Karpas-422 (cell line): Measurements from ENCODE around the gene HES5. TPM values are rescaled to one million over a fixed set of nuclear protein-coding genes. Genes with fewer than 3 reads are reported as not detected.
A peak's percentile ranks its signal among the peaks of the same experiment; 100 is the strongest.
"Not testable (repeated sequence)": the region's sequence is repeated elsewhere in the genome, so short reads cannot be mapped to it uniquely, and the experiment has no call there.

ENCODE experiments used
- DNase-seq: peaks from one replicate; pipeline ENCODE4 v3.0.0-alpha.2; 2015
- H2AFZ ChIP-seq: fragments of 200-600 bp; sonication (generic); 2 replicates; pipeline ENCODE4 v1.6.1; 2014; ENCODE audit warnings: antibody characterized with exemption, low read length, mixed read lengths
- H3K27ac ChIP-seq: fragments of 200-600 bp; sonication (generic); 2 replicates; pipeline ENCODE4 v1.5.1; 2014; ENCODE audit warnings: mild to moderate bottlenecking, low read length, moderate library complexity
- H3K27me3 ChIP-seq: fragments of 200-600 bp; sonication (generic); 2 replicates; pipeline ENCODE4 v1.6.1; 2014; ENCODE audit warnings: low read length, mixed read lengths
- H3K36me3 ChIP-seq: fragments of 200-600 bp; sonication (generic); 2 replicates; pipeline ENCODE4 v1.6.1; 2014; ENCODE audit warnings: low read length, mixed read lengths; ENCODE audit not compliant: insufficient read depth
- H3K4me1 ChIP-seq: fragments of 200-600 bp; sonication (generic); 2 replicates; pipeline ENCODE4 v1.6.1; 2014; ENCODE audit warnings: mild to moderate bottlenecking, low read length, mixed read lengths
- H3K4me2 ChIP-seq: fragments of 200-600 bp; sonication (generic); 2 replicates; pipeline ENCODE4 v1.6.1; 2014; ENCODE audit warnings: low read length, low read depth, mild to moderate bottlenecking; ENCODE audit not compliant: poor library complexity, severe bottlenecking
- H3K4me3 ChIP-seq: fragments of 200-600 bp; sonication (generic); 2 replicates; pipeline ENCODE4 v1.5.1; 2014; ENCODE audit warnings: mild to moderate bottlenecking, antibody characterized with exemption, low read length, mixed read lengths
- H3K79me2 ChIP-seq: fragments of 200-600 bp; sonication (generic); 2 replicates; pipeline ENCODE4 v1.6.1; 2014; ENCODE audit warnings: mild to moderate bottlenecking, low read length, mixed read lengths
- H3K9ac ChIP-seq: fragments of 200-600 bp; sonication (generic); 2 replicates; pipeline ENCODE4 v1.6.0; 2014; ENCODE audit warnings: low read length
- H3K9me2 ChIP-seq: fragments of 200-600 bp; sonication (generic), shearing (Covaris generic); replicated peaks from 2 replicates; pipeline ENCODE4 v1.6.0; 2014; ENCODE audit warnings: mild to moderate bottlenecking, low read length, moderate library complexity; ENCODE audit not compliant: insufficient read depth
- H3K9me3 ChIP-seq: fragments of 300-700, 200-600 bp; sonication (generic); 2 replicates; pipeline ENCODE4 v1.6.1; 2014; ENCODE audit warnings: low read length, mixed read lengths
- H4K20me1 ChIP-seq: fragments of 200-600 bp; sonication (generic); 2 replicates; pipeline ENCODE4 v1.6.1; 2014; ENCODE audit warnings: mild to moderate bottlenecking, antibody characterized with exemption, low read length, low read depth; ENCODE audit not compliant: insufficient read depth
- total RNA-seq: library from RNA; depleted of rRNA; stranded (reverse); fragments of >200 nt; shearing (Covaris generic); gene quantifications from 2 replicates; pipeline ENCODE4 v1.2.3, GENCODE V29; 2014; ENCODE audit warnings: low replicate concordance

The HES5 gene
- total RNA-seq, 1 experiment from 2014 or later: not detected

DNA sequence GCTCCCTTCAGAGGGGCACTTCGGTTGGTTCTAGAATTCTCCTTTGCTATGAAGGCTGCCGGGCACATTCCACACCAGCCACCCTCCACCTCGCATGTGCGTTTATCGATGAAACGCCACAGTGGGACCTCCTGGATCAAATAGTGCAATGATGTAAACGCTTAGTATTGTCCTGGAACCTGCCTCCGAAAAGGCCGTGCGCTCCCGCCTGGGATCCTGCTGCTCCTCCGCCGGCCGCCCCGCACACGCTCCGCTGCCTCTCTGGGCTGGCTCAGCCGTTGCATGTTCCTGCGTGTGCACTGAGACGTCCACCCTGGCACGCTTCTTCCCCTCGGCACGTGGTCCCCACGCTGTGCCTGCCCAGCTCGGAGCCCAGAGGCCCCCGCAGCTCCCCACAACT is 22.1 kb upstream of the HES5 start:
- Histone ChIP-seq H3K27ac (no peak overlapping the region), H4K20me1 (no peaks in the 10 kb centered on the region), H3K27me3 (no peaks in the 10 kb centered on the region), H3K4me2 (no peak overlapping the region), H3K79me2 (no peaks in the 10 kb centered on the region), H3K9me3 (no peaks in the 10 kb centered on the region), H3K4me1 (peaks cover 37% of the 10 kb centered on the region), H2AFZ (no peak overlapping the region), H3K9ac (no peak overlapping the region), H3K4me3 (no peak overlapping the region), H3K9me2 (no peaks in the 10 kb centered on the region), H3K36me3 (no peaks in the 10 kb centered on the region)
- no peak for DNase-seq

DNA sequence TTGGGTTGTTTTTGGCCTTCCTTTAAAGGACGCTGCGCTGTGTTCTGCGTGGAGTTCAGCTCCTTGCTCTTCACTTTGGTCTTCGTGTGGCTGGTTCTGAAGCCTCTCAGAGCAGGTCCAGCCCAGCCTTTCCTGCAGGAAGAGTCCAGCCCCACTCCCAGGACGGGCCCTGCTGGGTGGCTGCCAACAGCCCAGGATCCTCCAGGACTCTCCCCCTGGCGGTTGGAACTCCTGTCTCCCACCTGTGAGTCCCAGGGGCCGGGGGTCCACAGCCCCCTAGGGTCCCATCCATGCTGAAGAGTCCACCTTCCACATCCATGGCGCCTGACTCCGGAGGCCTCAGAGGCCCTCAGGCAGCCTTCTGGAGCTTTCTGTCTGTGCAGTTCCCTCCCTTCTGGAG is 21.5 kb upstream of the HES5 start:
- not testable (repeated sequence) for H3K27me3 ChIP-seq, H3K36me3 ChIP-seq, H3K9ac ChIP-seq, H3K79me2 ChIP-seq, H3K9me2 ChIP-seq, H3K9me3 ChIP-seq, H4K20me1 ChIP-seq, H3K4me3 ChIP-seq, H3K27ac ChIP-seq, H2AFZ ChIP-seq, H3K4me2 ChIP-seq, DNase-seq
- peaks cover 41% of the 10 kb centered on the region for H3K4me1 ChIP-seq

DNA sequence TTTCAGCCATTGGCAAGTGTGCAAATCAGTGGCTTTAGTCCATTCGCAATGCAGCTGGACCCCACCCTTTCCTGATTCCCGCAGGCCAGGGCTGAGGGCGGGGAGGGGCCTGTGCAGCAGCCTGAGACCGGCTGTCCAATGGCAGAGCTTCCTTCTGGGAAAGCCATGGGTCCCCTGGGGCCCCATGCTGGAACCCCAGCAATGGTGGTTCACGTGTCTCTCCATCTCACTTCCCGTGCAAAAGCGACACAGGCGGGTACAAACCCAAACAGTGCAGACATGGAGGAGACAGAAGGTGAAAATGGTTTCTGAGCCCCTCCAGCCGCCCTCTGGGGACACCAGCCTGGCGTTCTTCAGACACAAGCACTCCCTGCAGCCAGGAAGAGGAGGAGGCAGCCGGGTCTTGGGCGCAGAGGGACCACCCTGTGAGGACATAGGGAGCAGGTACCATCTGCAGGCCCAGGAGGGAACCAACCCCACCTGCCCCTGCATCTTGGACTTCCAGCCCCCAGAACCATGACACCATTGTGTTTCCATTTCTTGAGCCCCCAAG is 20.3 kb upstream of the HES5 start:
- not testable (repeated sequence) for H3K4me3 ChIP-seq, H2AFZ ChIP-seq, H3K27me3 ChIP-seq, H3K9ac ChIP-seq, H3K79me2 ChIP-seq, H3K9me3 ChIP-seq, DNase-seq, H3K36me3 ChIP-seq, H4K20me1 ChIP-seq, H3K27ac ChIP-seq, H3K9me2 ChIP-seq, H3K4me2 ChIP-seq
- H3K4me1 ChIP-seq: peaks cover 38% of the 10 kb centered on the region

DNA sequence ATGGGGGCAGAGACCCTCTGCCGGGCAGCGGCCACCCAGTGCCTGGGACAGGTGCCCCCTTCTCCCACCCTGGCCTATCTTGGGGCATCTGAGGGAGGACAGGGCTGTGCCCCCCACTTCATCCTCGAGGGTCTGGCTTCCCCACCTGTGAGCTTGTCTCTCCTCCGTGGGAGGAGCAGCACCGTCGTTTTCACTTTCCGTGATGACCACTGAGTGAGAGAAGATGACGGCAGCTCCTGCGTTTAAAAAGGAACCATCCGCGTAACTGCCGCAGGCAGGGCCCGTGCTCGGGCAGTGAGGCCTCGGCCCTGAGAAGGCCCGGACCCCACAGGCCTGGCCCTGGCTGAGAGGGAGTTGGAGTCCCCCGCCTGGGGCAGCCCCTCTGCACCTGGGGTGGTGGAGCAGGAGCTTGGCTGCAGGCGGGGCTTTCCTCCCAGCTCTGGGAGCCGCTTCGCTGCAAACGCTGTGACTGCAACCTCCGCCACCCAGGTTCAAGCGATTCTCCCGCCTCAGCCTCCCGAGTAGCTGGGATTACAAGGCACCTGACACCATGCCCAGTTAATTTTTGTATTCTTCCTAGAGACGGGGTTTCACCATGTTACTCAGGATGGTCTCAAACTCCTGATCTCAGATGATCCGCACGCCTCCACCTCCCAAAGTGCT is 19.4 kb upstream of the HES5 start:
- H3K27me3 ChIP-seq, DNase-seq, H4K20me1 ChIP-seq, H3K36me3 ChIP-seq, H2AFZ ChIP-seq, H3K9me2 ChIP-seq, H3K79me2 ChIP-seq, H3K9me3 ChIP-seq: not testable (repeated sequence)
- H3K27ac ChIP-seq: peak overlapping the region; percentile 61; the same call in 1 of the 2 replicates
- H3K4me1 ChIP-seq: peaks cover 38% of the 10 kb centered on the region
- H3K9ac ChIP-seq: peak overlapping the region; percentile 79
- peak overlapping the region; percentile 94 for H3K4me2 ChIP-seq
- peak overlapping the region; percentile 58; the same call in 1 of the 2 replicates for H3K4me3 ChIP-seq

DNA sequence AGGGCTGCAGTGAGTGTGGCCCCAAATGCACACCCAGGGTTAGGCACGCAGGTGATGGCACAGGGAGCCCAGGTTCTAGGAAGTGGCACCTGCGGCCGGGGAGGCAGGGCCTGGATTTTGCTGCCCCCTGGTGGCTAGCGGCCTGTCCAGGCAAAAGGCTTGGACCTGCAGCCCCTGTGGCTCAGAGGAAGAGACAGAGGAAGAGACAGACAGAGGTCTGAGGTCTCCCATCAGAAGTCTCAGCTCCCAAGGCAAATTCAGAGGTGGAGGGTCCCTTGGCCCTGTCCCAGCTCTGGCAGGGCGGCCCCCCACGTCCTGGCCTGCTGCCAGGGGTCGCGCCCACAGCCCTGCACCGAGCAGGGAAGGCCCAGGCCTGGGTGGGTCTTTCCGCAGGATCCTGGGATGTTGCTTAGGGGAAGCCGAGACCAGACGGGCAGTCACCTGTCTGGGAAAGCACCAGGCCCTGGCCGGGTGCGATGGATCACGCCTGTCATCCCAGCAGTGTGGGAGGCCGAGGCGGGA is 18.1 kb upstream of the HES5 start:
- Histone ChIP-seq H3K4me3 (peak overlapping the region; percentile 75), H3K27ac (peak overlapping the region; percentile 87), H3K9ac (peak overlapping the region; percentile 79), H3K27me3 (no peaks in the 10 kb centered on the region), H2AFZ (peak overlapping the region; percentile 95; the same call in 1 of the 2 replicates), H3K9me3 (no peaks in the 10 kb centered on the region), H3K79me2 (no peaks in the 10 kb centered on the region), H3K36me3 (no peaks in the 10 kb centered on the region), H3K9me2 (no peaks in the 10 kb centered on the region), H4K20me1 (no peaks in the 10 kb centered on the region), H3K4me1 (peaks cover 38% of the 10 kb centered on the region), H3K4me2 (peak overlapping the region; percentile 94)
- DNase-seq: peak; percentile 94

DNA sequence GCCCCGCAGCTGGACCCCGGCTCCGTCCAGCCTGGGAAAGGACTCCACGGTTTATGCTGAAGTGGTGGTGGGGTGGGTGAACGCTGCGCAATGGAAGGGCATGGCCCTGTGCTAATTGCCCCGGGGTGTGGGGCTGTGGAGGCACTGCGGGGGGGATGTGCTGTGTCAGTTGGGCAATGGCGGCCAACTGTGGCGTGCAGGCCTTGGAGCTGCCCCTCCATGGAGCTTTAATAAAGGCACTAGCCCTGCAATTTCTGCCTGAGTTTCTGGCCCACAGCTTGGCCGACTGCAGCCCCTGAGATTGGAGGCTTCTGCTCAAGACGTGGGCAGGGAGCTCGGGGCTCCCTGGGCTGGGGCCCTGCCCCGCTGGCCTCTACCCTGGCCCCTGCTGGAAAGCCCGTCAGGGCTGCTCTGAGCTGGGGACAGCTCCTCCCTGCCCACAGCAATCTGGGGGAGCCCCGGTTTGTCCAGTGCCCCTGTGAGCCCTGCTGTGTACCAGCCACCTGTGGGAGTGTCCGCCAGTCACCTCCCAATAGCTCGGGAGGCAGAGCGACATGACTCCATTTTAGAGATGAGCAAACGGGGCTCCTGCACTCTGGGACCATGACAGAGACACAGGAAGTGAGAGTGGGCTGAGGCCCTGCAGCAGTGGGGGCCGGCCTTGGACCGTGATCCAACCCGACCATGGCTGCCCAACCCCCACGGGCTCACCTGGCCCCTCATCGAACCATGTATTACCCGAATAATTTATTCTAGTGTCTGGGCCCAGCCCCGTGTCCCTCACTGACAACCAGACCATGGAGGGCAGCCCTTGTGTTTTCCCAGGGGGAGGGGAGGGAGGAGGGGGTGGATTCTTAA is 17.4 kb upstream of the HES5 start:
- Histone ChIP-seq H3K36me3 (no peaks in the 10 kb centered on the region), H3K4me2 (peak overlapping the region; percentile 94), H4K20me1 (no peaks in the 10 kb centered on the region), H2AFZ (no peak overlapping the region), H3K9me2 (no peaks in the 10 kb centered on the region), H3K9me3 (no peaks in the 10 kb centered on the region), H3K4me3 (peak overlapping the region; percentile 75), H3K79me2 (no peaks in the 10 kb centered on the region), H3K27ac (peak overlapping the region; percentile 87), H3K4me1 (peaks cover 38% of the 10 kb centered on the region), H3K27me3 (no peaks in the 10 kb centered on the region), H3K9ac (peak overlapping the region; percentile 79)
- DNase-seq: peak; percentile 74

DNA sequence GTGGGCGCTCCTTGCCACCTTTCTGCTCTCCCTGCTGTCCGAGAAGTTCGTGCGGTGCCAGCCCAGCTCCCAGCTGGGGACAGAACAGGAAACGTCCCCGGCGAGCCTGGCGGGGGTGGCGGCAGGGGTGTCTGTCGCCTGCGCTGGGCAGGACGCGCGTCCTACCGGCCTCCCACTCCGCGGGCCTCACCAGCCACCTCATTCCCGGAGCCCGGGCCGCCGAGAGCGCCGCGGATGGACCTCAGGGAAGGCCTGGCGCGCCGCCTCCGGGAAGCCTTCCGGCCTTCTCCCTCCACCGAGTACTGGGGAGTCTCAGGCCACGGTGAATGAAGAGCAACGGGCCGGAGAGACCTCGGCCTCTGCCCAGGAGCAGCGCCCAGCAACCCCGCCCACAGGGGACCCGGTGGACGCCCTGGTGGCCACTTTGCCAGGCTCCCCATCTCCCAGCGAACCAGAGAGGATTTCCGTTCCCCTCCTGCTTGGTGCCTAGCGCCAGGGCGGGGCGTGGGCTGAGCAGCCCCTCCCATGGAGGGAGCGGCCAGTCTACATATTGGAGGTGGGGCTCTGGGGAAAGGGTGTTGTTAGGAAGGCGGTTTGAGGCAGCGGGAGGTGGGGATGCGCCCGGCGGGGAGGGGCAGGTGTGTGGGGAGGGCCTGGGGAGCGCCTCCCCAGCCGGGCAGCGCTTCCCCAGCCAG is 16.6 kb upstream of the HES5 start:
- no peaks in the 10 kb centered on the region for H3K27me3 ChIP-seq
- H3K36me3 ChIP-seq: no peaks in the 10 kb centered on the region
- peak overlapping the region; percentile 87 for H3K27ac ChIP-seq
- H4K20me1 ChIP-seq: no peaks in the 10 kb centered on the region
- peak overlapping the region; percentile 94 for H3K4me2 ChIP-seq
- no peaks in the 10 kb centered on the region for H3K79me2 ChIP-seq
- H3K9ac ChIP-seq: peak overlapping the region; percentile 79
- no peaks in the 10 kb centered on the region for H3K9me3 ChIP-seq
- peak overlapping the region; percentile 75 for H3K4me3 ChIP-seq
- peak; percentile 92 for DNase-seq
- H3K9me2 ChIP-seq: no peaks in the 10 kb centered on the region
- H3K4me1 ChIP-seq: peaks cover 38% of the 10 kb centered on the region
- peak overlapping the region; percentile 36; the same call in 1 of the 2 replicates for H2AFZ ChIP-seq
